Activated naive CD4-positive, alpha-beta T cell treated with anti-CD3 and anti-CD28 coated beads, Interleukin-2, amount 50 U/mL, for 24 hours (primary cell): ENCODE results near the gene OR7A10.
"Not testable (repeated sequence)": the region's sequence is repeated elsewhere in the genome, so short reads cannot be mapped to it uniquely, and the experiment has no call there.

Source experiments
- H3K27ac Mint-ChIP-seq: one replicate; pipeline ENCODE4 v1.8.0; 2021; ENCODE audit warnings: mild to moderate bottlenecking, mixed read lengths
- H3K27me3 Mint-ChIP-seq: one replicate; pipeline ENCODE4 v1.8.0; 2021; ENCODE audit warnings: mixed read lengths
- H3K36me3 Mint-ChIP-seq: one replicate; pipeline ENCODE4 v1.8.0; 2021; ENCODE audit warnings: mixed read lengths
- H3K4me1 Mint-ChIP-seq: one replicate; pipeline ENCODE4 v1.8.0; 2021; ENCODE audit warnings: mixed read lengths
- H3K4me3 Mint-ChIP-seq: one replicate; pipeline ENCODE4 v1.8.0; 2021; ENCODE audit warnings: mild to moderate bottlenecking, mixed read lengths
- H3K9me3 Mint-ChIP-seq: one replicate; pipeline ENCODE4 v1.8.0; 2021; ENCODE audit warnings: mixed read lengths

The OR7A10 gene

DNA sequence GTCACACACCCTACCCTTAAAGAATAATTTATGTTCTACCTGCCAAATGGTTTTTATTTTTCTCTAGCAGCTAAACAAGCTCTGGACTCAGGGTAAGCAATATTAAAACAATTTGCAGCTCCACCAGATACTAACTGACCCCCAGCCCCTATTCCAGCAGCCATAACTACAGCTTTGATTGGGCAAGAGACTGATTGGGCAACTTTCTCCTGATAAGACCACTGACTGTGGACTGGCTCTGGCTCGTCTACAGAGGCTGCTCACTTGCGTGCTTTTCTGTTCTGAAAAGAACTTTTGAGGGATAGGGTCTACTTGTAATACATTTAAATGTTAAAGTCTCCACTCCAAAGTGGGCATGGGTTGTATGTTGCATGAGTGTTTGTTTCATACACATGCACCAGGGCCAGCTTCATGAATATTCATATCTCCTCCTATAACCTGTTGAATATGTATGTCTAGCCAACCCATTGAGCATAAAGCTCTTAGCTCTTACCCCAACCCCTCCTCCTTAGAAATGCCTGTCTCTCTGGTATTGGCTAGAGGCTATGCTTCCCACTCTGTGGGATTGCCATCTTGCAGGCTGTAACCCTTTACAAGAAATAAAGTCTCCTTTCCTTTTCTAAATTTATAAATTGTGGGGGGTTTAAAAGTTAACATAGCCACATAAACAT, 33.6 kb downstream of the OR7A10 start:
- H3K27ac Mint-ChIP-seq = no peak overlapping the region
- no peak overlapping the region for H3K4me3 Mint-ChIP-seq
- H3K36me3 Mint-ChIP-seq = no peaks in the 10 kb centered on the region
- H3K4me1 Mint-ChIP-seq = no peaks in the 10 kb centered on the region
- H3K27me3 Mint-ChIP-seq = peaks cover 2% of the 10 kb centered on the region
- no peaks in the 10 kb centered on the region for H3K9me3 Mint-ChIP-seq

DNA sequence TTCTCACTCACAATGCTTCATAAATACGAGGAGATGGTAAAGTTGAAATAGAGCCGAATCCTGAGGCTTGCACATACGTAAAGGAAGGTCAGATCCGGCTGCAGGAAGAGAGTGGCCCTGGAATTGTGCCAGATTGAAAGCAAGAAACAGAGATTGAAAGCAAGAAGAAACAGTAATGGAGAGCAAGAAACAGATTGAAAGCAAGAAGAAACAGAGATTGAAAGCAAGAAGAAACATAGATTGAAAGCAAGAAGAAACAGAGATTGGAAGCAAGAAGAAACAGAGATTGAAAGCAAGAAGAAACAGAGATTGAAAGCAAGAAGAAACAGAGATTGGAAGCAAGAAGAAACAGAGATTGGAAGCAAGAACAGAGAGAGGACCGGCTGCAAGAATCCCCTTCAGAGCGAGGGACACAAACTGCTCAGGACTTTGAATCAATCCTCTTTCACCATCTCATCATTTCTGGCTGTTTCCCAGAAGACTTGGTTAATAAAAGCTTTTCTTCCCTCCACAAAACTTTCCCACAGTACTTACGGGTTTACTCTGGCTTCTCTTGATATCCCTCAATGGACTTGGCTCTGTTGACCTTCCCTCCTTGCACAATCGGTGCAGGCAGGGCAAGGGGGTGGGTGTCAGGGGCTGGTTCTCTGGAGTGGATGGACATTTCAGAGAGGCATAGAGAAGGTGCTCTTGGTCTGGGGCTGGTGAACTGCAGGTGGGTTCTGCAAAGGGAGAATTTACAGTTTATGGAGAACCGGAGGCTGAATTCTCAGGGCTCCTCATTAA, 39.3 kb downstream of the OR7A10 start:
- Mint-ChIP-seq H3K4me1 (peaks cover 4% of the 10 kb centered on the region), H3K4me3 (no peak overlapping the region), H3K9me3 (no peaks in the 10 kb centered on the region), H3K27me3 (peaks cover 5% of the 10 kb centered on the region), H3K27ac (no peak overlapping the region), H3K36me3 (no peaks in the 10 kb centered on the region)

DNA sequence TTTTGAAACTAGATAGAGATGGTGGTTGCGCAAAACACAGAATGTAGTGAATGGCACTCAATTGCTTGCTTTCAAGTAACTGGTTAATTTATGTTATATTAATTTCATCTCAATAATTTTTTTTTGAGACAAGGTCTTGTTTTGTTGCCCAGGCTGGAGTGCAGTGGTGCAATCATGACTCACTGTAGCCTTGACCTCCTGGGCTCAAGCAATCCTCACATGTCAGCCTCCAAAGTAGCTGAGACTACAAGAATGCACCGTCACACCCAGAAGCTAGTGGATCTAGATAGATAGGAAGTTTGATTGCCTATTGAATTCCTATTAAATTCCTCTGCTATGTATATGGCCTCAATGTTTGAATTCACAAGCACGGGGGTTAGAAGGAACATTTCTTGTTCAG, 44.0 kb downstream of the OR7A10 start:
- H3K27ac Mint-ChIP-seq = no peak overlapping the region

DNA sequence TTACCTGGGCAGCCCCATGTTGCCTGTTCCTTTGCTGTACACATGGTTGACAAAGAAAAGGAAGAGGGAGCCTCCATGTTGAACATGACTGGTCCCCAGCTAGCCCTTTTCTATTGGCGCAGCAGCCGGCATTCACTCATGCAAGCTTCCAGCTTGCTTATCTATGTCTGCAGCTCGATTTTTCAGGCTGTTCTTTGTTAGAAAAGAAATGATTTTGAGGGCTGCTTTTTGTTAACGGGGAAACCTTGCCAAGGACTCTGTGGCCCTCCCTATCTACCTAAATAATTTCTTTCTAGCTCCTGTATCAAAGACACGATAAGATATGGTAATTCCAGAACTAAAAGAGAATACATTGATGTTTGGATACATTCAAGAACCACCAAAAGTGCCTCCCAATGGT, 50.0 kb downstream of the OR7A10 start:
- Mint-ChIP-seq H3K27me3 (peaks cover 7% of the 10 kb centered on the region), H3K4me3 (no peak overlapping the region), H3K27ac (no peak overlapping the region), H3K36me3 (peaks cover 2% of the 10 kb centered on the region), H3K4me1 (no peaks in the 10 kb centered on the region), H3K9me3 (no peaks in the 10 kb centered on the region)

More for the DNA sequence above, 44.0 kb downstream of the OR7A10 start:
- peaks cover 2% of the 10 kb centered on the region for H3K36me3 Mint-ChIP-seq
- no peaks in the 10 kb centered on the region for H3K9me3 Mint-ChIP-seq
- no peak overlapping the region for H3K4me3 Mint-ChIP-seq
- H3K27me3 Mint-ChIP-seq = peaks cover 3% of the 10 kb centered on the region
- peaks cover 4% of the 10 kb centered on the region for H3K4me1 Mint-ChIP-seq

DNA sequence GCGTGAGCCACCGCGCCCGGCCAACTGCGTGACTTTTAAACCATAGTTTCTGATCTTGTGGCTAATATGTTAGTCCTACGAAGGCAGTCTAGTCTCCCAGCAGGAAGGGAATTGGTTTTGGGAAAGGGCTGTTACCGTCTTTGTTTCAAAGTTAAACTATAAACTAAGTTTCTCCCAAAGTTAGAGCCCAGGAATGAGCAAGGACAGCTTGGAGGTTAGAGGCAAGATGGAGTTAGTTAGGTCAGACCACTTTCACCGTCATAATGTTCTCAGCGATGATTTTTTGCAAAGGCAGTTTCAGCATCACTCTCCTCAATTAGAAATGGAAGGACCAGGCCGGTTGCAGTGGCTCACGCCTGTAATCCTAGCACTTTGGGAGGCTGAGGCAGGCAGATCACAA, 52.7 kb downstream of the OR7A10 start:
- Mint-ChIP-seq H3K36me3 (no peaks in the 10 kb centered on the region), H3K4me1 (no peaks in the 10 kb centered on the region), H3K27me3 (peaks cover 7% of the 10 kb centered on the region), H3K9me3 (no peaks in the 10 kb centered on the region), H3K27ac (no peak overlapping the region), H3K4me3 (no peak overlapping the region)

DNA sequence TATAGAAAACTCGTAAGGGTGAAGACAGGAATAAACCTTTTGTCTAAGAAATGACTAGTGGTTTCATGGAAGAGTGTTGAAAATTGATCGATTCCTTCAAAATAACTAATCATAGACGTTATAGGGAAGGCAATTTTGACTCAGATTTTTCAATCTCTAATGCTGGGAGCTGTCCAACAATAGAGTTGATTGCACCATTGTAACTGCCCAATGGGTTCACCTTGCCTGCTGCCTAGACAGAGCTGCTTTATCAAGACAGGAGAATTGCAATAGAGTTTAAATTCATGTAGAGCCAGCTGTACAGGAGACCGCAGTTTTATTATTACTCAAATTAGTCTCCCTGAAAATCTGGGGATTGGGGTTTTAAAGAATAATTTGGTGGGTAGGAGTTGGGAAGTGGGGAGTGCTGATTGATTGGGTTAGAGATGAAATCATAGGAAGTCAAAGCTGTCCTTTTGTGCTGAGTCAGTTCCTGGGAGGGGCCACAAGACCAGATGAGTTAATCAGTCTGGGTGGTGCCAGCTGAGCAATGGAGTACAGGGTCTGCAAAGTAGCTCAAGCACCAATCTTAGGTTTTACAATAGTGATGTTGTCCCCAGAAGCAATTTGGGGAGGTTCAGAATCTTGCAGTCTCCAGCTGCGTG, 53.5 kb downstream of the OR7A10 start:
- H3K27ac Mint-ChIP-seq = no peak overlapping the region
- no peaks in the 10 kb centered on the region for H3K4me1 Mint-ChIP-seq
- H3K27me3 Mint-ChIP-seq = peaks cover 7% of the 10 kb centered on the region
- H3K9me3 Mint-ChIP-seq = no peaks in the 10 kb centered on the region
- no peaks in the 10 kb centered on the region for H3K36me3 Mint-ChIP-seq
- no peak overlapping the region for H3K4me3 Mint-ChIP-seq

DNA sequence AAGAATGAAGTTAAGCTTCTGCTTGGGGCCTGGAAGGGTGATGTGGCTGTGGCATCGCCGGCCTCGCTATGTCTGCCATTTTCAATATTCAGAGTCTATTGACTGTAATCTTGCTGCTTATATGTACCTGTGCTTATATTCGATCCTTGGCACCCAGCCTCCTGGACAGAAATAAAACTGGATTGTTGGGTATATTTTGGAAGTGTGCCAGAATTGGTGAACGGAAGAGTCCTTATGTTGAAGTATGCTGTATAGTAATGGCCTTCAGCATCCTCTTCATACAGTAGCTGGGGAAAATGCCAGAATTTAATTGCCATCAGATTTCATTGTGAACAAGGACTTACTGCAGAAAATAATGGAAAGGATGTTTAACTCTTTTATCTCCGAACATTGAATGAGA, 56.5 kb downstream of the OR7A10 start:
- not testable (repeated sequence) for H3K4me3 Mint-ChIP-seq, H3K27ac Mint-ChIP-seq, H3K36me3 Mint-ChIP-seq, H3K4me1 Mint-ChIP-seq, H3K9me3 Mint-ChIP-seq, H3K27me3 Mint-ChIP-seq
